ENCODE data around the gene HOXA3. TPM values are rescaled to one million over a fixed set of nuclear protein-coding genes. Genes with fewer than 3 reads are reported as not detected.

Gene HOXA3
- total RNA-seq, 3 donors from 2014 or later (not counting 1 experiment from before 2014, with no cell fraction given): 0.32 to 0.78 (median 0.35) TPM

DNA sequence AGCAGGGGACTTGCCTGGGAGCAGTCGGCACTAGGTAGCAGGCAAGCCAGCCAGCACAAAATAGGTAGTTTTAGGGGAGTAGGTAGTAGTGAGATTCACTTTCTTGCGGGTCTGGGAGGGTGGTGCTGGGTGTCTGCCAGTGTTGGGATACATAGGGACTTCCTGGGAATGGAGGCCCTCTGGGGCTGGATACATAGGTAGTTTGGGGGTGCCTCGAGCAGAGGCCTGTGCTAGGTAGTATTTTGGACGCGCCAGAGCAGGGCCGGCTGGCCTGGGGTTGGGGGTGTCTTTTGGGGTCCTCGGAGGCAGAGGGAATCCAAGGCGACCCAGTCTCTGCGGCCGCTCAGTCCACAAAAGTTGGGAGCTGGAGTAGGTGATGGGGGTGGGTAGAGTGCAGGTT, 2.0 kb upstream of the HOXA3 start:
- Mint-ChIP-seq H3K4me3 (peak overlapping the region; percentile 83), H3K36me3 (no peaks in the 10 kb centered on the region), H3K4me1 (peaks cover 40 to 60% of the 10 kb centered on the region in 2 donors), H3K9me3 (no peaks in the 10 kb centered on the region), H3K27me3 (ENCODE audit: low read depth in 2 of 2) (peaks cover 74 to 86% of the 10 kb centered on the region in 2 donors), H3K27ac (peak overlapping the region in 1 of 2 donors; percentile 61)
- Histone ChIP-seq H3K27me3 (ENCODE audit: control insufficient read depth, insufficient read depth, low read length) (peaks cover 83% of the 10 kb centered on the region), H3K36me3 (ENCODE audit: control insufficient read depth, insufficient read depth, low read length) (no peaks in the 10 kb centered on the region), H3K4me3 (ENCODE audit: low read length) (no peak overlapping the region), H3K4me1 (ENCODE audit: control insufficient read depth, insufficient read depth, low read length) (peaks cover 69% of the 10 kb centered on the region), H3K27ac (ENCODE audit: low read length) (no peak overlapping the region), H3K9me3 (ENCODE audit: control insufficient read depth, insufficient read depth, low read length) (no peaks in the 10 kb centered on the region)
- DNase-seq (no peak), ATAC-seq (no peak)
- intact Hi-C loops (cut with micrococcal nuclease): loop anchor here (5.0 kb wide), 2 partner anchors 33 to 57 kb away; partner anchors contain the start of genes HOXA1 and HOXA11
- no peak for TF ChIP-seq CTCF (IDR thresholded peaks at IDR 0.05)
- WGBS (ENCODE audit: insufficient coverage): 81% methylated on average over 10 of the region's 10 CpGs

- no peak overlapping the region for H3K27ac Mint-ChIP-seq
- peaks cover 83% of the 10 kb centered on the region for H3K27me3 ChIP-seq (ENCODE audit: control insufficient read depth, insufficient read depth, low read length)
- H3K36me3 ChIP-seq (ENCODE audit: control insufficient read depth, insufficient read depth, low read length): no peaks in the 10 kb centered on the region
- H3K4me3 Mint-ChIP-seq: no peak overlapping the region
- 96% methylated on average over 3 of the region's 3 CpGs for WGBS (ENCODE audit: insufficient coverage)
- peaks cover 73% of the 10 kb centered on the region for H3K4me1 ChIP-seq (ENCODE audit: control insufficient read depth, insufficient read depth, low read length)
- no peak overlapping the region for H3K27ac ChIP-seq (ENCODE audit: low read length)
- no peaks in the 10 kb centered on the region for H3K36me3 Mint-ChIP-seq
- intact Hi-C loops (cut with micrococcal nuclease): loop anchor here (5.0 kb wide), 2 partner anchors 34 to 56 kb away; partner anchors contain the start of genes HOXA1 and HOXA11
- no peak for TF ChIP-seq CTCF (IDR thresholded peaks at IDR 0.05)
- H3K9me3 ChIP-seq (ENCODE audit: control insufficient read depth, insufficient read depth, low read length): no peaks in the 10 kb centered on the region
- H3K4me3 ChIP-seq (ENCODE audit: low read length): no peak overlapping the region
- H3K27me3 Mint-ChIP-seq (ENCODE audit: low read depth in 2 of 2): peaks cover 70 to 78% of the 10 kb centered on the region in 2 donors
- DNase-seq: no peak
- no peak for ATAC-seq
- H3K4me1 Mint-ChIP-seq: peaks cover 40 to 55% of the 10 kb centered on the region in 2 donors
- H3K9me3 Mint-ChIP-seq: no peaks in the 10 kb centered on the region
Measured at GRCh38 chr7:27153526-27153925, 1.1 kb upstream of the HOXA3 start.

- Histone ChIP-seq H3K36me3 (ENCODE audit: control insufficient read depth, insufficient read depth, low read length) (no peaks in the 10 kb centered on the region), H3K4me1 (ENCODE audit: control insufficient read depth, insufficient read depth, low read length) (peaks cover 73% of the 10 kb centered on the region), H3K9me3 (ENCODE audit: control insufficient read depth, insufficient read depth, low read length) (no peaks in the 10 kb centered on the region), H3K4me3 (ENCODE audit: low read length) (no peak overlapping the region), H3K27me3 (ENCODE audit: control insufficient read depth, insufficient read depth, low read length) (peaks cover 84% of the 10 kb centered on the region), H3K27ac (ENCODE audit: low read length) (no peak overlapping the region)
- H3K9me3 Mint-ChIP-seq: no peaks in the 10 kb centered on the region
- peak overlapping the region; percentile 17 for H3K4me3 Mint-ChIP-seq
- no peak for TF ChIP-seq CTCF (IDR thresholded peaks at IDR 0.05)
- peak overlapping the region in 1 of 2 donors; percentile 64 for H3K27ac Mint-ChIP-seq
- intact Hi-C loops (cut with micrococcal nuclease): loop anchor here (5.0 kb wide), 2 partner anchors 34 to 56 kb away; partner anchors contain the start of genes HOXA1 and HOXA11
- no peaks in the 10 kb centered on the region for H3K36me3 Mint-ChIP-seq
- DNase-seq: no peak
- WGBS (ENCODE audit: insufficient coverage): 39% methylated on average over 22 of the region's 22 CpGs
- H3K27me3 Mint-ChIP-seq (ENCODE audit: low read depth in 2 of 2): peaks cover 70 to 72% of the 10 kb centered on the region in 2 donors
- H3K4me1 Mint-ChIP-seq: peaks cover 40 to 52% of the 10 kb centered on the region in 2 donors
- no peak for ATAC-seq
Measured at GRCh38 chr7:27152816-27153442, 546 bp upstream of the HOXA3 start.
